Measurements from ENCODE around the gene TMEM191C.
"Not testable (repeated sequence)": the region's sequence is repeated elsewhere in the genome, so short reads cannot be mapped to it uniquely, and the experiment has no call there.

- TF ChIP-seq JUND, KDM5A (IDR thresholded peaks at IDR 0.05; ENCODE audit: low read length): not testable (repeated sequence)
Observed at GRCh38 chr22:21417853-21418252, 49.3 kb upstream of the TMEM191C start.
